ENCODE measurements around the gene RAPH1.
"Not testable (repeated sequence)": the region's sequence is repeated elsewhere in the genome, so short reads cannot be mapped to it uniquely, and the experiment has no call there.

Gene RAPH1

DNA sequence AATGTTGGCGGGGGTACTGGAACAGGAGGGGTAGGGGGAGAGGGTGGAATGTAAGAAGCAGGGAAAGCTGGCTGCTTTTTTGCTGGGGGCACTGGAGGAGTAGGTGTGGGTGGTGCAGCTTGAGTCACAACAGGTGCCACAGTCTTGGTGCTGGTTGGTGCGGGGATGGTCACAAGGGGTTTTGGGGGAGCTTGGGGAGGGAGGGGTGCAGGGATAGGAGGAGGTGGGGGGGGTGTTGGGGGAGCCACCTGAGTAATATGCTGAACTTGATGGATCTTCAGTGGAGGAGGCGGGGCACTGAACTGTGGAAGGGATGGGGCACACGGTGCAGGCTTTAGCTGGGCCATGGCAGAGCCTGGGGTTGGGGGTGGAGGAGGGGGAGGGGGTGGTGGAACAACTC lies 94.4 kb downstream of the RAPH1 start:
- TF ChIP-seq, protein P1, sequence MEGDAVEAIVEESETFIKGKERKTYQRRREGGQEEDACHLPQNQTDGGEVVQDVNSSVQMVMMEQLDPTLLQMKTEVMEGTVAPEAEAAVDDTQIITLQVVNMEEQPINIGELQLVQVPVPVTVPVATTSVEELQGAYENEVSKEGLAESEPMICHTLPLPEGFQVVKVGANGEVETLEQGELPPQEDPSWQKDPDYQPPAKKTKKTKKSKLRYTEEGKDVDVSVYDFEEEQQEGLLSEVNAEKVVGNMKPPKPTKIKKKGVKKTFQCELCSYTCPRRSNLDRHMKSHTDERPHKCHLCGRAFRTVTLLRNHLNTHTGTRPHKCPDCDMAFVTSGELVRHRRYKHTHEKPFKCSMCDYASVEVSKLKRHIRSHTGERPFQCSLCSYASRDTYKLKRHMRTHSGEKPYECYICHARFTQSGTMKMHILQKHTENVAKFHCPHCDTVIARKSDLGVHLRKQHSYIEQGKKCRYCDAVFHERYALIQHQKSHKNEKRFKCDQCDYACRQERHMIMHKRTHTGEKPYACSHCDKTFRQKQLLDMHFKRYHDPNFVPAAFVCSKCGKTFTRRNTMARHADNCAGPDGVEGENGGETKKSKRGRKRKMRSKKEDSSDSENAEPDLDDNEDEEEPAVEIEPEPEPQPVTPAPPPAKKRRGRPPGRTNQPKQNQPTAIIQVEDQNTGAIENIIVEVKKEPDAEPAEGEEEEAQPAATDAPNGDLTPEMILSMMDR (IDR thresholded peaks at IDR 0.05): no peak
- DNase-seq (ENCODE audit: low spot score): no peak
- no peak overlapping the region for H3K27ac ChIP-seq
- no peak overlapping the region for H3K4me3 ChIP-seq

DNA sequence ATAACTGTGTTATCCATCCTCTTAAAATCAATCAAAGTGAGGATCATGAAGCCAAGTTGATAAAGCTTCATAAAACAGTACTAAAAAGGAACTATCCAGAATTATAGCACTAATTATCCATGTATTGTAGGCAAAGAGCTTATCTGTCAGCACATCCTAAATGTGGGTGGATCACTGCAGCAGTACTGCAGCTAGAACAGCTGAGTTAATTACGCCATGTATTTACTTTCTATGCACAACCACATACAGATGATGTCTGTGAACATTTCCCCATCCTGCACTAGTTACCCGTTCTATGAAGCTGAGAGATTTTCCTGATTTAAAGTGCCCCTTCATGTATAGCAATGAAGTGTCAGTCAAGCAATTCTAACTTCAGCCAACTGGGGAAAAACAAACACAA lies 96.6 kb downstream of the RAPH1 start:
- Histone ChIP-seq H3K4me3 (no peak overlapping the region), H3K27ac (no peak overlapping the region)
- TF ChIP-seq, protein P1 (IDR thresholded peaks at IDR 0.05): no peak
- DNase-seq (ENCODE audit: low spot score): no peak

GRCh38 chr2:203437511-203437910 lies 97.6 kb downstream of the RAPH1 start:
- no peak overlapping the region for H3K4me3 ChIP-seq
- TF ChIP-seq, protein P1 (IDR thresholded peaks at IDR 0.05): no peak
- H3K27ac ChIP-seq: no peak overlapping the region
- DNase-seq (ENCODE audit: low spot score): no peak

- H3K27ac ChIP-seq: no peak overlapping the region
Measured at GRCh38 chr2:203436496-203436895, 98.6 kb downstream of the RAPH1 start.

DNA sequence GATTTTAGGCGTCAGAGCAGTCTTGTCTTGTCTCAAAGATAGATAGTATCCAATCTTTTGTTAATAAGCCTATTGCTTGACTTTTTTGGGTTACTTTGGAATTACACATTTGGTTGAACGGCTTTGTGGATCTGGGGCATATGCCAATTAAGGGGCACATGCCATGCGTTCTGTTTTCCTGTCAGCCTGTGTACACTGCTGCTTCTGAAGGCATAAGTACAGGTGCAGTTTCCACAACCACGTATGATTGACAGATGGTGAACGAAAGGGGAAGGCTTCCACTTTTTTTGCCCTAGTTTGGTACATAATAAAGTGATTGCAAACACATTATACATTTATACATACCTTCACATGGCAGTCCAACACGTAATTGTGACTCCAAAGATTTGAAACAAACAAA lies 102.3 kb downstream of the RAPH1 start:
- Histone ChIP-seq H3K27ac (no peak overlapping the region), H3K4me3 (no peak overlapping the region)
- TF ChIP-seq, protein P1 (IDR thresholded peaks at IDR 0.05): no peak
- no peak for DNase-seq (ENCODE audit: low spot score)

More at GRCh38 chr2:203436496-203436895, 98.6 kb downstream of the RAPH1 start:
- TF ChIP-seq, protein P1 (IDR thresholded peaks at IDR 0.05): no peak
- DNase-seq (ENCODE audit: low spot score): no peak
- H3K4me3 ChIP-seq: no peak overlapping the region

DNA sequence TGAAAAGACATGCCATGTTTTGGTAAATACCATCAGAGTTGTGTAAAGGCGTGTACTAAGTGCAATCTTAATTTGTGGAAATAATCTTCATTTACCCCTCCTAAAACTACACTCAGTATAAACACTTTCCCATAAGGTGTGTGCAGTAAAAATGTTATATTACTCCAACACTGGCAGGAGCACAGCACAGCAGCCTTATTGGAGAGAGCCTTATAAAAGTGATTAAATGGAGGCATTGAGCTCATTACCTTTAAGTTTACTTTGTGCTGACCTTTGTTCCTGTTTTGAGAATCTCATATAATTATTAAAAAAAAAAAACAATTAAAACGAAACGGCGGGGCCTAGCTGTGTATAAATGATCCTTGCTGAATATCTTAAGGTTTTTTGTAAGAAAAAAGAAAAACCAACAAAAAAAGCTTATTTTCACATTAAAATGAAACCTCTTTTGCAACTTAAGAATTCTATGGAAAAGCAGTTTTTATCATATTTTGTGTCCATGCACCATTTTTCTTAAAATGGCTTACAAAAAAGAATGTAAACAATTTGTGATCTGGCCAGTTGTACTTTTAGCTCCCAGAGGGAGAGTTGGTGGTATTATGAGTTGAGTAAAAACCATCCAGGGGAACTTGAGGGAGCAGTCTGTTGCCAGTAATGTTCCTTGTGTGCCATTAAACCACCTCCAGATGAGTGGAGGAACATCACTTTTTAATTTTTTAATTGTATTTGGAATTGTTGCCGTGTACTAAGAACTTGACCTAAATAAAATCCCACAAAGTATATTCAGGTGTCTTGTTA lies 103.5 kb downstream of the RAPH1 start:
- no peak for DNase-seq (ENCODE audit: low spot score)
- TF ChIP-seq, protein P1 (IDR thresholded peaks at IDR 0.05): no peak
- Histone ChIP-seq H3K27ac (no peak overlapping the region), H3K4me3 (no peak overlapping the region)

- not testable (repeated sequence) for H3K4me3 ChIP-seq; H3K27ac ChIP-seq; DNase-seq (ENCODE audit: low spot score)
Measured at GRCh38 chr2:203429643-203430042, 105.5 kb downstream of the RAPH1 start.

Measured in coronary artery (tissue), 2 donors.